GM21576 (cell line): ENCODE measurements around the gene ZSWIM6.

Experiments
- ATAC-seq: cut with Tn5 transposase; IDR thresholded peaks from one replicate; pipeline ENCODE4 v1.9.1; 2021; ENCODE audit warnings: mild to moderate bottlenecking, moderate library complexity; ENCODE audit not compliant: unreplicated experiment

The ZSWIM6 gene

DNA sequence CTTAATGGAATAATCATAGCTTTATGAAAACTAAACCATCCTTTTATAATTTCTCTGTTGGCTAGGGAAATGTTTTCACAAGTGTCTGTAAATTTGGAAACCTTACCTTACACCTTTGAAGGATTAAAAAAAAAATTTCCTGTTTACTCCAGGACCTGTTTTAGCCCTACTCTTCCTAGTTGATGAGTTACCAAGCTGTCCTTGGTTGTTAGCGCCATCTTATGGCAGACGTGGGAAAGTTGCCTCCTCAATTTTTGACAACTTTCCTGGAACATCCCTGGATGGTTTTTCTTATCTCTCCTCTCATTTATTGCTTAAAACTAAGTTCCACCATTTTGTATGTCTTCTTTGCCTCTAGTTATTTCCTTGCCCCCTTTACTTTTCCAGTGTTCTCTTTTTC, 25.7 kb downstream of the ZSWIM6 start:
- no peak for ATAC-seq

DNA sequence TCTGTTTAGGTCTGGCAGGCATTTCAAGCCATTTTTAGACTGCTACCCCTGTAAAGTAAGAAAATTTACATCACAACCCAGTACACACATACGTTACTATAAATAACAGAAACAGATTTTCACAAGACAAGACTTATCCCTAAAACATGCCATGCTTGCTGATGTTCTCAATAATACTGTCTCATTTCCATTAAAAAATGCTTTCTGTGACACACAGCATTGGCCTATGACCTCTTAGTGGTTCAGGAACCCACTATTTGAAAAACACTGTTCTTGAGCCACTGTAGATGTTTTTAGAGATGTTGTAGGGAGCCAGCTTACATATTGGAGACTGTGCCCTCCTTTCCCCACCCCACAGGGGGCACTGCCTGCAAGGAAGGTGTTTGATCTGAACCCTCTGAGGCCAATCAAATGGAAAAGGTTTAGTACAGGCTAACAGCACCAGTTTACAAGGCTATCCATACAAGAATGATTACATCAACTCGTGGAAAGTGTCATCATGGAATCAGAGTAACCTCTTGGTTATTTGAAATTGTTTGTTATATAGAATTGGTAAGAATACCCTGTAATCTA, 30.8 kb downstream of the ZSWIM6 start:
- ATAC-seq = no peak

DNA sequence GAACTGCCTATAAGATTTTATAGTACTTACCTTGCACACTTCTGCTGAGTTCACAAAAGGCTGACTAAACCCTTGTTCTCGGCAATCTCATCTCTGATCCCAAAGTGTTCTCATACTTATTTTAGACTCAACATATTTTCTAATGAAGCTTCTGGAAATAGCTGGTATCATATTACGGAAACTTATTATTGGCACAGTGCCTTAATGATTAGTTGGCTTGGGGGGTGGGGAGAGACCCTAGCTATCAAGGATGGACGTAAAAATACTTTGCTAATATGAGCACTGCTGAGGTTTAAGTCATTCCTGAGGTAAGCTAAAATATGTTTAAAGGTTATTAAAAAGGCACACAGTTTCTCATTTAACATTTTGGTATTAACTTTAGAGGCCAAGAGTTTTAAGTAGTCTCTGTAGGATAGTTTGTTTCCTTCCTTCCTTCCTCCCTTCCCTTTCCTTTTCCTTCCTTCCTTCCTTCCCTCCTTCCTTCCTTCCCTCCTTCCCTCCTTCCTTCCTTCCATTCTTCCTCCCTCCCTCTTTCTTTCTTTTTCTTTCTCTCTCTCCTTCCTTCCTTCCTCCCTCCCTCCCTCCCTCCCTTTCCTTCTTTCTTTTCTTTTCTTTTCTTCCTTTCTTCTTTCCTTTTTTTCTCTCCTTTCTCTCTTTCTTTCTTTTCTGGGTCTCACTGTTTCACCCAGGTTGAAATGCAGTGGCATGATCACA, 31.5 kb downstream of the ZSWIM6 start:
- no peak for ATAC-seq

DNA sequence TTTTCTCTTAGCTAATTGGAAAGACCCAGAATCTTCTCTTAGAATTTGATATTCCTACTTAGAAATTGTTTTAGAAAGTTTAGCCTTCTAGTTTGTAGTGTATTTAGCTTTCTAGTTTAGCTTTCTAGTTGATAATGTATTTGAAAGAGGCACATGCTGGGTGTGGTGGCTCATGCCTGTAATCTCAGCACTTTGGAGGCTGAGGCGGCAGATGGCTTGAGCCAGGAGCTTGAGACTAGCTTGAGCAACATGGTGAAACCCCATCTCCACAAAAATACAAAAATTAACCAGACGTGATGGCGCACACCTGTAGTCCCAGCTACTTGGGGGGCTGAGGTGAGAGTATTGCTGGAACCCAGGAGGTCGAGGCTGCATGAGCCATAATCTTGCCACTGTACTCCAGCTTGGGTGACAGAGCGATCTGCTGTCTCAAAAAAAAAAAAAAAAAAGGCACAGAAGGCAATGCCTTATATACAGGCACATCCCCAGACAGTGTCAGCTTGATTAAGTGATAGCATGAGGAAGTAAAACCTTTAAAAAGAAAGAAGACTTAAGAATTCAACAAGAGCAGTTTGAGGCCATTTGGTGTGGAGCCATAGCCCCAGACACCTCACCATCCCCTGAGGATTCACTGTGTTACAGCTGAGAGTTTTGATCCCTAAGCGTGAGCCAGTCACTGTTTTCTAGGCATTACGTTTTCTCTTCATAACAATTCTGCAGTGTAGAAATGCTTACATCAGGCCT, 34.6 kb downstream of the ZSWIM6 start:
- ATAC-seq = no peak

DNA sequence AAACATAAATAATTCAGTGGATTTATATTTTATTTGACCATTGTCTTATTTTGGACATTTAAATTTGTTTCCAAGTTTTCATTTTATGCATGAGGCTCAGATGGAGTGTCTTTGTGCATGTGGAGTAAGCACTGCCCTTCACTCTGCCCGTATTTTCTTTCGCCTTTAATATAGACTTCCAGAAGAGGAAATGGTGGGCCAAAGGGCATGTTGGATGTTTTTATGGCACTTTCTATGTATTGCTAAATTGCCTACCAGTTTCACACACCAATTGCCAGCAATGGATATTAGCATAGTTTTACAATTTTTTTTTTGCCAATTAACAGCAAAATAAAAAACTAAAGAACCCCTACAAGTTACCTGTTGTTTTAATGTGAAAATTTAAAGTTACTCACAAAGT, 38.4 kb downstream of the ZSWIM6 start:
- ATAC-seq = no peak

DNA sequence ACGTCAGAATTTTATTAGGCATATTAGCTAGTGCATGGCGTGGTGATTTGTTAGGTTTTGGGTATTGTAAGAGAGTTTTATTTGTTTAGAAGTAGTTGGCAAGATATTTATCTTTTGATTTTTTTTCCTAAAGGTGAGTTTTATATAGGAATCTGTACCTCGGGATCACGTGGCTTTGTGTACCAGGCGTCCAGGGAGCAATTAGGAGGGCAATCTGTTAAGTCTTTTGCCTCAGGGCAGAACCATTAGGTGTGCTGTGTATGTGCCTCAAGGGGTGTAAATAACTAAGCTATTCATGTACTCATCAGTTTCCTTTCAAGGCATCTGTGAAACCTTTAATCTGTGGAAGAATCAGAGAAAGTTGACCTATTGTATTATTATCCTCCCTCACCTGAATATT, 39.4 kb downstream of the ZSWIM6 start:
- ATAC-seq = no peak

DNA sequence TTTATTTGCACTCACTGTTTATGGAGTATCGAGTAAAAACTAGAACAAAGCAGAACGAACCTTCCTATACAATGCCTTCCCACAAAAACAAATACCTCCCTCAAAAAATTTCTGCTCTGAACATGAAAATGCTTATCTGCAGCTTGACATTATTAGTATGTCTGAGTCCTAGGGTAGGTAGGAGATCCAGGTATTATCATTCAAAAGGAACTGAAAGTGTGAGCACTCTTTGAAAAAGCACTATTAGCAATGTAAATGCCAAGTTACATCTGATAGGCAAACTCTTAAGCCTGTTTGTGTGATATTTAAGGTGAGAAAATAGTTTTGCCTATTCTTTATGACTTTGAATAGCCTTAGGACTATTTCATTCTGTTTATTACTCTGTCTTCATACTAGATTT, 47.6 kb downstream of the ZSWIM6 start:
- ATAC-seq = no peak

DNA sequence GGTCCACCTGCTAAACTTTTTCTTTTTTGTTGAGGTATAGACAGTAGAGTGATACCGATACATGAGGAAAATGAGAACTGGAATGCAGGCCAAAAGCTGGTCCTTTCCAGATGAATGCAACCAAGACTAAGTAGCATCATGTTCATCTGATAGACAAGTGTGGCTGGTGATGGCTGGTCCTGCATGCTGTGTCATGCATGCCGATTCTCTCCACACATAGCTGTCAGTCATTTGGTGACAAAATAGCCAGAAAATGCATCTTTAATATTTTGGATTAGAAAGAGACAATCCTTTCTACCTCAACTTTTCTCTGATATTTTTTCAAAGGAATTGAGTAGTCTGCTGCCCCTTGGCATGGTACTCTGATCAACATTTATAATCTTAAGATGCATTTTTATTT, 49.9 kb downstream of the ZSWIM6 start:
- ATAC-seq = no peak

DNA sequence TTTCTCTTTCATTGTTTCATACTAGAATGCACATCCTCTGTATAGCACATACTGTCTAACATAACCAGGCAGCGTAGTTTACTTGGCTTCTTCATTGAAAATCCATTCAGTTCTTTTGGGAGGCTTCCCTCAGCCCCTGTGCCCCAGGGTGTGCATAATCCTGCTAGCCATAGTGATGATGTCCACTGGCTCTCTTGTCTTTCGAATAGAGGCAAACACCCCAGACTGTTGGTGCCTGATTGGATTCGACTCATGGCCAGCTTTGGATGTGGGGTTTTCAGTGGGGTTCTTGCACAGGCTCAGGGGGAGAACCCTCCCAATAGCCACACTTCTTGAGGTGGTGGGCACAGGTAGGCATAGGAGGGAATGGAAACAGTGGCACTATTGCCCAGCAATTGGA, 53.6 kb downstream of the ZSWIM6 start:
- no peak for ATAC-seq

DNA sequence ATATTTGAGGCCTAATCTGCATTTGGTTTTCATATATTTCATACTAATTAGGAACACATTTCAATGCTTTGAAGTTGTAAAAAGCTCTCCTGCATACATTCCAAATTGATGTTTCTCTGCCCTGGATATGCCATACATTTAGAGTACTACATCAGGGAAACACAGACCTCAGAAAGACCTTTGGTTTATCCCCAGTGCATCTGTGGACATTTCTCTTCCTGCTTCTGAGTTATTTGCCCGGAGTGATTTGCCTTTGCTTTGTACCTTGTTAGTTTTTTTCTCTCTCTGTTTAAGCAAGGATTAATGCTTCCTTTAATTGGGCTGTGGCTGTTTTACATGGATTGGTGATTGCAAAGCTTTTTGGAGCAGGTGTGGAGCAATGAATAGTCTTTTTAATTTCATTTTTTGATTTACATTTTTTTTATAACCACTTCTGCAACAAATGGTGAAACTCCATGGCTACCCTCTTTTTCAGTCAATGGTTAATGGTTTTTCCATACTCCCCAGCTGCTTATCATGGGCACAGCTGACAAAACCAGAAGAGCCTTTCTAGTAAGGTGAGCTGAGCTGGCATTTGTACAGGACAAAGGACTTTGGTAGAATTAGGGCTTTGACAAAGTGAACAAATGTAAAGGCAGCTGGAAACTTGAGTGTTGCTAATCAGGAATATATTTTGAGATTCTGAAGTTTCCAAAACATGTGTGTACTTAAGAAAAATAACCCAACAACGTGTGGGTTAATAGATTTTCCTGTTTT, 54.2 kb downstream of the ZSWIM6 start:
- no peak for ATAC-seq

DNA sequence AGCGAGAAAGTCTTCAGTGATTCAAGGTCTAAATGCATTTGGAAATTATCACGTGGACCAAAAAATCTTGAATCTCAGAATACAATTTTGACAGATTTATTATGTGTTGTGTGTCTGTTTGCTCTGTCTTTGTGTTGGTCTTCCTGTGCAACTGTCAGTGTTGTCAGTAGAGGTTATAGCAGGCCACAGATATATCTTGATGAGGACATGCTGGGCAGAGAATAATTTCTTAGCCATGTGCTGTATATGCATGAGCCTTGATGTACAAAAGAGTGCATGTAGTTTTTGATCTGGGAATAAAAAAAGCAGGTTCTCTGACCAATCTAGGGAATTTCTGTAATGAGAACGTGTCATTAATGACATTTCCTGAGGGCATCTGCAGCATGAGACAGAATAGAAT, 57.6 kb downstream of the ZSWIM6 start:
- ATAC-seq = no peak

DNA sequence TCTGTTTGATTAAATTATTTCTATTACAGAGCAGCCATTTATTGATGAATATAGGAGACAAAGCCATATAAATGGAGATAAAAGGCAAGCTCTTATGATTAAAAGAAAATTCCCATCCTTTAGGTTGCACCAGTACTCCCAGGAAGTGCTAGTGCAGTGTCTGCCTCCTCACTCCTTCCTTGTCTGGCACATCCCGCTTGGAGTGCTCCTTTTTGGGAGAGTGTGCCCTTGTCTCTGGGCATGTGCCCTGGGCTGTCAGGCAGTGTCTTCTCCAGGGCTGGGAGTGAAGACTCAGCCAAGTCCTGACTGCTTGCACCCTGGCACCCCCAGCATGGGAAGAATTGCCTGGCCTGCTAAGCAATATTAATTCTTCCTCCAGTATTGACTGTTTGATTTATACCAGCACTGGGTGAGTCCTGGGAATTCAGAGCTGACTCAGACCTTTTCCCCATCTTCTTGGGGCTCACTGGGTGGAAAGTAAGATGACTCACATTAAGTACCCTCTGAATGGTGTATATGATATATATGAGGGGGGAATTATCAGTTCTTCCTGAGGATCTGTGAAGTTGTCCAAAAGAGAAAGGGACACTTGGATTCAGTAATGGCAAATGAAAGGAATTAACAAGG, 62.1 kb downstream of the ZSWIM6 start:
- ATAC-seq = no peak

DNA sequence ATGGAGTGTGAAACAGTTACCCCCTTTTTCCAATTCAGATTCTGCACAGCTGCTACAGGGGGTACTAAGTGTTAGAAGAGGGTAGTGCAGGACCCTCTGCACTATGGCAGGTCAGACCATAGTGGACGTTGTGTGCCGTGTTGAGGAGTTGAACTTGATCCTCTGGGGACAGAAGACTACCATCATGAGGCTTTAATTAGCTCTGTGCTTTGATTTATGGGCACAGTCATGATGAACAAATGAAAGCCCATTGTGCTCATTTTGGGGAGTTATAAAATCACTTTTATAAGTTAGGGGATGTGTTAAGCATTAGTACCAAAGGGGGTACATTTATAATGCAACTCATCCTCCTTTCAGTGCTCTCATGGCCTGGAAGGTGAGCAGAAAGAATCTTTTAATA, 62.7 kb downstream of the ZSWIM6 start:
- no peak for ATAC-seq

DNA sequence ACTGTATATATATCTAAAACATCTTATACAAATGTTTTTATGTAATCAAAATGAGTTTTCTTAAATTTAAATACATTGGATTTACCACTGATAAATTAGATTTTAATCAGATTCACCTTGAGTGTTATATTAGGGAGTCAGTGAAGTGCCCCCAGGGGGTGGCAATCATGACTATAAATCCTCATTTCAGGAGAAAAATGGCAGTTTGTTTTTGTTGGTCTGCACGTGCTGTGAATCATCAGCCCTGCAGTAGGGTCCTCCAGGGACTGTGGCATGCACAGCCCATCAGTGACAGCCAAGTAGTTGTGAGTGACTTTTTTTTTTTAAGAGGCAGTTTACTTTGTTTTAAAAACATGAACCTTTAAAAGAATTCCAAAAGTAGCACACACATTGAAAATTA, 65.2 kb downstream of the ZSWIM6 start:
- ATAC-seq = no peak

DNA sequence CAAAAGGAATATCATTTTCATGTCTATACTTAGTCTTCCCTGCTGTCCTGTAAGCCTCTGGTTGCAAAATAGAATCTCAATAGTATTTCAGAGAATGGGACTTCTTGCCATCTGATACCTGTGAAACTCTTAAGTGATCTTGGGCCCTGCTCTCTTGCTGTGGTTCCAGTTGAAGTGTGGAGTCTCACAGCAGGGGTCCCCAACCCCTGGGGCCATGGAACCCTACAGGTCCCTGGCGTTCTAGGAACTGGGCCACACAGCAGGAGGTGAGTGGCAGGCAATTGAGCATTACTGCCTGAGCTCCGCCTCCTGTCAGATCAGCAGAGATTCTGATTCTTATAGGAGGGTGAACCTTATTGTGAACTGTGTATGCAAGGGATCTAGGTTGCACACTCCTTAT, 65.9 kb downstream of the ZSWIM6 start:
- ATAC-seq = no peak

DNA sequence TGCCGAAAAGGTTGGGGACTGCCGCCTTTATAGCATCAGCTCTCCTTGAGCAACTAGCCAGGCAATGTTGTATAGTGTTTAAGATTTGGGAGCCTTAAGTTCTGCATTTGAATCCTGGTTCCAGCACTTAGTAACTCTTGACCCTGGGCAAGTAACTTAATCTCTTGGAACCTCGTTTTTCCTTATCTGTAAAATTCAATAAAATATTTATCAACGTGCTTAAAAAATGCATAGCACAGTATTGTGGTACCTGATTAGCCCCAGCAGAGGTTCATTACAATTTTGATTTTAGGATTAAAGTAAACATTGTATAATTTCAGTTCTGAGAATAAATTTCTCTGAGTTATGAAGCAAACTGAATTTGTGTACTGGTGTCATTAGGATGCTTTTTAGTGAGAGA, 66.4 kb downstream of the ZSWIM6 start:
- ATAC-seq = no peak

DNA sequence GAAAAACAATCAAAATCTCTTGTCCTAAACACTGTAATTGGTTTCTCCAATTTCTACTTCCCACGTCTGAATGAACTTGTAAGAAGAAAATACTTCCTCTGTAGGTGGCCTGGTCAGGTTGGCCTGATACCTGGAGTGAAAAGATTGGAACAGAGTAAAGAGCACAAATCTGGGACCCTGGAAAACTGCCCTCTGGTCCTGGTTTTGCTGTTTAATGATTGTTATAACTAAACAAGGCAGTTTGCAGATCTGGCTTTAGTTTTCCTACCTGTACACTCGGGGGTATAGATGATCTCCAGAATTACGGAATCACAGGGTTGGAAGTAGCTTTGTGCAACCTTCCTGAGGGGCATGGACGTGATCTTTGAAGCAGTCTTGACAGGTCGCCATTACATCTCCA, 67.6 kb downstream of the ZSWIM6 start:
- ATAC-seq = no peak

DNA sequence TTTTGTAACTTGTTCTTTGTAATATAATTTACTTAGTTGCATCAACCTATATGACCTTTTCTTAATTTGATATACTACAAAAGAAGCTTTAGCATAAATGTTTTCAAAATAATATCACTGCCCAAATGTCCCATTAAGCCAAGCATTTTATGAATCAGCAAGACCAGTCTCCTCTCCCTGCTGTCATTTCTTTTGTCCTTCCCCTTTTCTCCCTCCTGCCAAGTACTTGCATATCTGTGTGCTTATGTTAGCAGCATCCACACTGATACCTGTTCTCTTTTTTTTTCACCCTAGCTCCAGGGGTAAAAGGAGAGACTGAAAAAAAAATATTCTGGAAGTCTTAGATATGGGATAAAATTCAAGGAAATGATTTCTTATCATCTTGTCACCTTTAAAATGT, 69.7 kb downstream of the ZSWIM6 start:
- no peak for ATAC-seq

DNA sequence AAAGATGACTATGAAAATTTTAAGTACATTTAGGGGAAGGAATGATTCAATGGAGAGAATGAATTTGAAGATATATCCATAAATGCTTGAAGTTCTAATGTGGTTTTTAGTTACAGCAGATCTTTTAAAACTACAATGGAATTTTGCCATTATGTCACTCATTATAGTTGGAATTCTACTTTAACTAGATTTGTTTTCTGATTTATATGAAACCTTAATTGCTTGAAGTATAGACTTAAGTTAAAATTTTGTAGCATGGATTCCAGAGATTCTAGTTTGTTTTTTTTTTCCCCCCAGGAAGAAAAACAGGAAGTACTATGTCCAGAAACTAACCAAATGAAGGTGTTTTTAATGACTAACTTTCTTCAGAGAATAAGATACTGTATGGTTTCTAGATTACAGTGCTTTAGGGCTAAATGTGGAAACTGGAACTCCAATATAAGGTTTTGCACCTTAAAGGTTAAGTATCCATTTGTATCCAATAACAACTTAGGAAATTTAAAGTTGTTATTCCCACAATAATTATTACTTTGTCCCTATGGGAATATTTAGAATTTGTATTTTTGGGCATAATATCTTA, 70.3 kb downstream of the ZSWIM6 start:
- ATAC-seq = no peak

DNA sequence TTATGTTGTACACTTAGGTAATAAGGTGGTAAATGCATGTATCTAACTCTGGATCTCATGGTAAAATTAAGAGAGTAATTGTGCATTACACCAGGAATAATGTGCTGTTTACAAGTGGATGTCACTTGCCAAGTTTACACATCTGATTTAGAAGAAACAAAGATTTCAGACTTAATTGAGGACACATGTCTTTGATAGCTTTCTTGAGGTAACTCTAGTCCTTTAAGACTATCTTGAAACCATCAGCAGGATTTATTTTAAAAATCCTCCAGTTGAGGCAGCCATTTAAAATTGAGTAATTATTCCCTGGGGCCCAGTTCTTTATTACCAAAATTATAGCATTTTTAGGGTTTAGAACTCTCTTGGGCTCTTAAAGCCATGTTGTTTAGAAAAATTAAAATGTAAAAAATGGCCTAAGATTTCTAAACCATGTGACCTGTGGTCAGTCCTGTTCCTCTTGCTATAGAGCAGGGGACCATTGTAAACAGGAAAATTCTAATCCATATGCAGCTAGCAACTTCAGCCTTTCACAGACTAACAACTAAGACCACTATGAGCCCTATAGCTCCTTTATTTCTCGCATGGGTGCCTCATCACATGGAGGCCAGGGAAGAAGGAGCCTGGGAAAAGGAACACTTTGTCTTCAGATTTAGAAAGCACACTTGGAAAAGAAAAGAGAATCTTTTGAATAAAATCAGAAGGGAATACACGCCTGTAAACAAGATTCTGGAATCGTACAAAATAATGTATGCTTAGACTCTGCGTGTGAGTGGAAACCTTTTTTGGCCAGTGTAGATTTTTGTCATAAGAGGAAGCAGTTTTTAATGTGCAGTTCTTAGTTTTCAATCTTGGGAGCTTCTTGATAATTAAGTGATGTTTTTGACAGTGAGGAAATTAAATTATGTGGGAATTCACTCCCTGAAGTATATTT, 71.2 kb downstream of the ZSWIM6 start:
- ATAC-seq = no peak
